NCI-H146 treated with DMSO at 0.1 percent for 48 hours (cell line): ENCODE results near the gene TNNC2.
"Not testable (repeated sequence)": the region's sequence is repeated elsewhere in the genome, so short reads cannot be mapped to it uniquely, and the experiment has no call there.

Source experiments
- DNase-seq: peaks from one replicate; lab custom pipeline; 2025; ENCODE audit not compliant: unreplicated experiment; lab: John Stamatoyannopoulos, UW

TNNC2 gene

GRCh38 chr20:45848969-45849582, 22.0 kb upstream of the TNNC2 start:
- no peak for DNase-seq

- no peak for DNase-seq
Measured at GRCh38 chr20:45848421-45848820, 21.3 kb upstream of the TNNC2 start.

GRCh38 chr20:45845452-45845851, 18.3 kb upstream of the TNNC2 start:
- DNase-seq = no peak

- no peak for DNase-seq
Measured at GRCh38 chr20:45843506-45843905, 16.4 kb upstream of the TNNC2 start.

GRCh38 chr20:45842169-45842812, 15.2 kb upstream of the TNNC2 start:
- DNase-seq = no peak

- no peak for DNase-seq
Measured at GRCh38 chr20:45841407-45842129, 14.5 kb upstream of the TNNC2 start.

- no peak for DNase-seq
Measured at GRCh38 chr20:45840700-45841198, 13.6 kb upstream of the TNNC2 start.

- DNase-seq = no peak
Measured at GRCh38 chr20:45836841-45837240, 9.7 kb upstream of the TNNC2 start.

GRCh38 chr20:45835825-45836224, 8.7 kb upstream of the TNNC2 start:
- DNase-seq = no peak

GRCh38 chr20:45835329-45835765, 8.2 kb upstream of the TNNC2 start:
- no peak for DNase-seq

- no peak for DNase-seq
Measured at GRCh38 chr20:45834797-45835161, 7.7 kb upstream of the TNNC2 start.

GRCh38 chr20:45833883-45834796, 7.0 kb upstream of the TNNC2 start:
- peak; percentile 66 for DNase-seq

- DNase-seq = peak; percentile 66
Measured at GRCh38 chr20:45833030-45833882, 6.1 kb upstream of the TNNC2 start, which contains the start of gene SNX21. Gene SNX21, plus strand, starts transcription at chr20:45833799. Its CDS starts 121 bp downstream, at chr20:45833920.

GRCh38 chr20:45832619-45833018, 5.5 kb upstream of the TNNC2 start:
- no peak for DNase-seq

GRCh38 chr20:45829673-45830106, 2.6 kb upstream of the TNNC2 start:
- not testable (repeated sequence) for DNase-seq

GRCh38 chr20:45828589-45828988, 1.5 kb upstream of the TNNC2 start:
- no peak for DNase-seq

- no peak for DNase-seq
Measured at GRCh38 chr20:45827712-45828111, 600 bp upstream of the TNNC2 start.

- DNase-seq = no peak
Measured at GRCh38 chr20:45826381-45827019, 612 bp downstream of the TNNC2 start.
